GM13976 (cell line): ENCODE results near the gene NUP210.

ENCODE experiments used
- DNase-seq: peaks from one replicate; pipeline ENCODE4 v3.0.0; 2012; ENCODE audit warnings: low spot score
- in situ Hi-C: fragments of 300-500 bp; cut with MboI; formaldehyde crosslinking; loops from one replicate; pipeline ENCODE4 v1.12.0; 2022; ENCODE audit warnings: low sequenced_read_pairs, mixed read lengths, inconsistent platforms; ENCODE audit not compliant: unreplicated experiment
- TF ChIP-seq, protein P1 (sequence below): IDR thresholded peaks from 2 replicates; pipeline ENCODE4 v1.5.1; 2012; ENCODE audit warnings: borderline replicate concordance, mild to moderate bottlenecking; ENCODE audit not compliant: insufficient read depth; ENCODE audit errors: extremely low read depth, missing control alignments, control extremely low read depth

The NUP210 gene

DNA sequence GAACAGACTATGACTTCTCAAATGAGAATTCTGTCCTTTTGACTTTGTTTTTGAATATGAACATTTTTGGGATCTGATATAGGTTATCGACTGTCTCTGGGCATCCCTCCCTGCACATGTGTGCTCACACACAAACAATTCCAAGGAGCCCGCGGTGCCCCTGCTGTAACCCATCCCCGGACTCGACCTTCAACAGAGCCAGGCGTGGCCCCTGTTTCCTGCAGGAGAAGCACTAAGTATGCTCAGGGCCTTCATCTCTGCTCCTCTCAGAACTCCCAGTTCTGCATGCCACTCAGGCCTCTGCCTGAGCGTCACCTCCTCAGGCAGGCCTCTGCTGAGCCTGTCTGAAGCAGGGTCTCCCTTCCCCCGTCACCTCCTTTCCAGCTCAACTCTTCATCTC, 57.6 kb downstream of the NUP210 start:
- in situ Hi-C loops = no loop called here
- no peak for DNase-seq
- TF ChIP-seq, protein P1, sequence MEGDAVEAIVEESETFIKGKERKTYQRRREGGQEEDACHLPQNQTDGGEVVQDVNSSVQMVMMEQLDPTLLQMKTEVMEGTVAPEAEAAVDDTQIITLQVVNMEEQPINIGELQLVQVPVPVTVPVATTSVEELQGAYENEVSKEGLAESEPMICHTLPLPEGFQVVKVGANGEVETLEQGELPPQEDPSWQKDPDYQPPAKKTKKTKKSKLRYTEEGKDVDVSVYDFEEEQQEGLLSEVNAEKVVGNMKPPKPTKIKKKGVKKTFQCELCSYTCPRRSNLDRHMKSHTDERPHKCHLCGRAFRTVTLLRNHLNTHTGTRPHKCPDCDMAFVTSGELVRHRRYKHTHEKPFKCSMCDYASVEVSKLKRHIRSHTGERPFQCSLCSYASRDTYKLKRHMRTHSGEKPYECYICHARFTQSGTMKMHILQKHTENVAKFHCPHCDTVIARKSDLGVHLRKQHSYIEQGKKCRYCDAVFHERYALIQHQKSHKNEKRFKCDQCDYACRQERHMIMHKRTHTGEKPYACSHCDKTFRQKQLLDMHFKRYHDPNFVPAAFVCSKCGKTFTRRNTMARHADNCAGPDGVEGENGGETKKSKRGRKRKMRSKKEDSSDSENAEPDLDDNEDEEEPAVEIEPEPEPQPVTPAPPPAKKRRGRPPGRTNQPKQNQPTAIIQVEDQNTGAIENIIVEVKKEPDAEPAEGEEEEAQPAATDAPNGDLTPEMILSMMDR = no peak

DNA sequence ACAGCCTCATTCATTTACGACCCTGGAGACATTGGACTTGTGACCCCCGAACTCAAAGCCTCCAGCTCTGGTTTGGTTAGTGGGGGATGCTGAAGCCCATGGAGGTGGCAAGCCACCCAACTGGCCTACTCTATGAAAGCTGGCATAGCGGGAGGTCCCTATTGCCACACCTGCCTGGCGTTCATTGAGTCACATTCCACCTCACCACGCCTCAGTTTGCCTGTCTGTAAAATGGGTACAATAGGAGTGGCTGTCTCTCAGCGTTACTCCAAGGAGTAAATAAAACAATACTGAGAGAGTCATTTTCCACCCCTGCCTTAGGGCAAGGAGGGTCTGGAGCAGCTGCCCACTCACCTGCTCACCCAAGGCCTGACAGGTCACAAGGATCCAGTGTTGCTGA, 60.2 kb downstream of the NUP210 start:
- in situ Hi-C loops = no loop called here
- TF ChIP-seq, protein P1 = no peak
- no peak for DNase-seq

DNA sequence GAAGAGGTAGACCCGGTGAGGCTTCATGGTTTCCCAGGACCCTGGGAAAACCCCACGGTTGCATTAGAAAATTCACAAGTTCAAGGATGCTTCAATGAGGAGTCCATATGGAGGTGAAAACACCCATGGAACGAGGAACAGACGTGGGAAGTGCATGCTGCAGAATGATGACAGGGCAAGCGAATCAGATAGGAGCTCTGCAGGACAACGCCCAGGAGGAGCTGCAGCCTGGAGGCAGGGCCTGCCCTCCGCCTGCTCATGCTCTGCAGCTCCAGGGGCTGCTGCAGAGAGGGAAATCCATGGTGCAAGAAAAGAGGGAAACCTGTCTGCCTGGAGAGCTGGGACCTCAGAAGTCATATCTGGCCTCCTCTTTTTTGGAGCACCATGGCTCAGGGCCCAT, 61.5 kb downstream of the NUP210 start:
- in situ Hi-C loops = no loop called here
- no peak for DNase-seq
- TF ChIP-seq, protein P1 = no peak

DNA sequence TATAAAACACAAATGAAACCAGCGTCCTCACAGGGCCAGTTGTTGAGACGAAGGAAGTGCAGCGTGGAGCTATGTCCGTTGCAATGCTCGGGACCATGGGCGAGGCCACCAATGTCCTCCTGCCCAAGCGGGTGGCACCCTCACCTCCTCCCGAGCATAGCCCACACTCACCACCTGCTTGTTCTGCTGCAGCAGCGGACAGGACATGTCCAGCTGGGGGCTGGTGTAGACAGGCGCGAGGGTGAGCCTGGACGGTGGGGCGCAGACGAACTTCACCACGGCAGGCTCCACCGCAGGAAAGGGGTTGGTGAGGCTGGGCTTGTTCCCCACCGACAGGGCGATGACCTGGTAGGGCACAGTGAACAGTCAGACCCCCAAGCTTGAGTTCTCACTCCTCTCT, 62.1 kb downstream of the NUP210 start:
- in situ Hi-C loops = no loop called here
- no peak for DNase-seq
- TF ChIP-seq, protein P1 = no peak

DNA sequence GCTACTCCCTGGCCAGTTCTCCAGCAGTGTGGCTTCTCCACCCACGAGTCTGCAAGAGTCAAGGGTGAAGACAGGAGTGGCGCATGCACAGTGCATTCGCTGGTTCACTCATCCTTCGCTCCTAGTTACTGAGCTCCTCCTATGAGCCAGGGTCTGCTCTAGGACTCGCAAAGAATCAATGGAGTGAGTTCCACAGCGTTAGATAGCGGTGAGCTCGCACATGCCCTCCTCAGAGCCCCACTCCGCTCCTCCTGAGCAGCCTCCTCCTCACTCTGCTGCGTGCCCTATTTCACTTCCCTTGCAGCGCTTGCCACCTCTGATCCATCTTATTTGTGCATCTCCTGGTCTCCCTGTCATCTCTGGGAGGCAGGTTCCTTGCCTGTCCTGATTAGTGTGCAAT, 63.0 kb downstream of the NUP210 start:
- TF ChIP-seq, protein P1 = no peak
- in situ Hi-C loops = no loop called here
- DNase-seq = no peak

DNA sequence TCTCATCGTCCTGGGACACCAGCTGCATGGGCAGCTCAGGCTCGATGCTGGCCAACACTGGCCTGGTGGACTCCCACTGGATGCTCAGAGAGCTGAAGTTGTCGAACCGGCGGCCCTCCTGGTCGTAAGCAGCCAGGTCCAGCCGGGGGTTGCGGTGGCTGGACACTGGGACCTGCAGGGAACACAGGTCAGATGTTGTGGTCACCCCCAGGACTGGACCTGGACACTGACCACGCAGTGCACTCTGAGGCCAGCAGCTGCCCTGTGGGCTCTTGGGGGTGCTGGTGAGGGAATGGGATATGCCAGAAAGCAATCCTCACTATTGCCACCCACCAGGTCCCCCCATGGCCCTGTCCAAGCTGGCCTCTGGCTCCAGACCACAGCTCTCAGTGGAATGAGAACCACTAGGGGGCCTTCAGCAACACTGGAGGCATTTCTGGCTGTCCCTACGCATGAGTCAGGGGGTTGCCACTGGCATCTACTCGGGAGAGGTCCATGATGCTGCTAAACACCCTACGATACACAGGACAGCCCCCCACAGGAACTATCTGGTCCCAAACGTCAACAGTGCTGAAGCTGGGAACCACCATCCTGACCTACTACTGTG, 66.1 kb downstream of the NUP210 start:
- in situ Hi-C loops = no loop called here

More for the DNA sequence above, 66.1 kb downstream of the NUP210 start:
- TF ChIP-seq, protein P1 = no peak
- no peak for DNase-seq
